Epidermal melanocyte (primary cell): ENCODE data around the gene IQSEC3.
"Not testable (repeated sequence)": the region's sequence is repeated elsewhere in the genome, so short reads cannot be mapped to it uniquely, and the experiment has no call there.

Experiments used
- DNase-seq: peaks from one replicate; pipeline ENCODE4 v3.0.0; 2011; ENCODE audit warnings: low spot score; ENCODE audit not compliant: insufficient read length

The IQSEC3 gene

GRCh38 chr12:66428-66781 lies at the start of gene IQSEC3:
Gene IQSEC3, plus strand, starts transcription at chr12:66767. Its CDS starts 116 bp downstream, at chr12:66883.
- DNase-seq = not testable (repeated sequence)

- not testable (repeated sequence) for DNase-seq
Observed at GRCh38 chr12:17370-18340, 48.9 kb upstream of the IQSEC3 start.

GRCh38 chr12:18821-19567 lies 47.6 kb upstream of the IQSEC3 start:
- DNase-seq = not testable (repeated sequence)

GRCh38 chr12:19906-20305 lies 46.7 kb upstream of the IQSEC3 start:
- not testable (repeated sequence) for DNase-seq

GRCh38 chr12:20757-21156 lies 45.8 kb upstream of the IQSEC3 start:
- DNase-seq = peak; percentile 17

GRCh38 chr12:21301-22189 lies 45.0 kb upstream of the IQSEC3 start:
- DNase-seq = peak; percentile 17

GRCh38 chr12:22190-22529 lies 44.4 kb upstream of the IQSEC3 start:
- no peak for DNase-seq

GRCh38 chr12:22530-23201 lies 43.9 kb upstream of the IQSEC3 start:
- peak; percentile 18 for DNase-seq

- not testable (repeated sequence) for DNase-seq
Observed at GRCh38 chr12:27904-28303, 38.7 kb upstream of the IQSEC3 start.

- not testable (repeated sequence) for DNase-seq
Observed at GRCh38 chr12:38775-39174, 27.8 kb upstream of the IQSEC3 start.

GRCh38 chr12:39555-40265 lies 26.9 kb upstream of the IQSEC3 start:
- DNase-seq = not testable (repeated sequence)

- not testable (repeated sequence) for DNase-seq
Observed at GRCh38 chr12:44352-44751, 22.2 kb upstream of the IQSEC3 start.

GRCh38 chr12:45235-45990 lies 21.2 kb upstream of the IQSEC3 start:
- not testable (repeated sequence) for DNase-seq

GRCh38 chr12:45991-46358 lies 20.6 kb upstream of the IQSEC3 start:
- not testable (repeated sequence) for DNase-seq

- not testable (repeated sequence) for DNase-seq
Observed at GRCh38 chr12:46542-46941, 20.0 kb upstream of the IQSEC3 start.

GRCh38 chr12:47699-48226 lies 18.8 kb upstream of the IQSEC3 start:
- not testable (repeated sequence) for DNase-seq

GRCh38 chr12:49149-49548 lies 17.4 kb upstream of the IQSEC3 start:
- not testable (repeated sequence) for DNase-seq

- not testable (repeated sequence) for DNase-seq
Observed at GRCh38 chr12:51087-51486, 15.5 kb upstream of the IQSEC3 start.

GRCh38 chr12:51962-52361 lies 14.6 kb upstream of the IQSEC3 start:
- not testable (repeated sequence) for DNase-seq
